ENCODE data around the gene UBE2F.
"Not testable (repeated sequence)": the region's sequence is repeated elsewhere in the genome, so short reads cannot be mapped to it uniquely, and the experiment has no call there.

UBE2F gene

DNA sequence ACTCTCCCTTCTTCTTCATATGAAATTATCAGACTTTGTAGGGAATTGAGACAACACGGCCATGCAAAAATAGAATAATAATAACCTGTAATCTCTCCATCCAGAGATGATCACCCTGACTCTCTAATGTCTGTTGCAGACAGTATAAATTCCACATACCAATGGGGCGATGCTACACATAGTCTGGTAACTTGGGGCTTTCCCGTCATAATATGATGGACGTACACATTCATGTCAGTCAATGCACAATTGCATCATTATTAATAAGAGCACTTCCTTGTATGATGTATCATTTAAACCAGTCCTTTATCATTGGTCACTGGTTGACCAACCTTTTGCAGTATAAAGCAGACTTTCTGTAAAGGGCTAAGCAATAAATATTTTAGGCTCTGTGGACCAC lies 54.5 kb downstream of the UBE2F start:
- DNase-seq (ENCODE audit: low read depth): no peak

DNA sequence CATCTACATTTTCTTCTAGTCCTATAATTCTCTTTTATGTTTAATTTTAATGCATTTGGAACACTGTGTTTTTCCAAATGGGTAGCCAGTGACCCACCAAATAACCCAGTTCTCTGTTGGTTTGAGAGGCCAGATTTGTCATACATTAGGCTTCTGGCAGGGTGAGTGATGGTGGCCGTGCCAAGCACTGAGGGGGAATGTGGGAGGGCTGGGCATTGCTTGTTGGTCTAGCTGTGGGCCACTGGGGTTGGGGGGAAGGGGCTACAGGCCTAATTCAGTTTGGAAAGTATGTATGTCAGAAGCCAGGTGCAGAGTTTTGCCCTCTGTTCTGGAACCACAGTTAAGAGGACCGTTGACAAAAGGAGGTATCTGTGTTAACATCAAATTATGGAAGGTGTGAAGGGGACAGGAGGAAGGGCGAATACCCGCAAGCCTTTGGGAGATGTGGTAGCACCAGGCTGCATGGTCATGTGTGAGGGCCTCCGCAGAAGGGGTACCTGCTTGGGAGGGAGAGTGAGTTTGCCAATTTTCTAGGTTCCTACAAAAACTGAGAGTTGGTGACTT lies 55.9 kb downstream of the UBE2F start:
- DNase-seq (ENCODE audit: low read depth): no peak

DNA sequence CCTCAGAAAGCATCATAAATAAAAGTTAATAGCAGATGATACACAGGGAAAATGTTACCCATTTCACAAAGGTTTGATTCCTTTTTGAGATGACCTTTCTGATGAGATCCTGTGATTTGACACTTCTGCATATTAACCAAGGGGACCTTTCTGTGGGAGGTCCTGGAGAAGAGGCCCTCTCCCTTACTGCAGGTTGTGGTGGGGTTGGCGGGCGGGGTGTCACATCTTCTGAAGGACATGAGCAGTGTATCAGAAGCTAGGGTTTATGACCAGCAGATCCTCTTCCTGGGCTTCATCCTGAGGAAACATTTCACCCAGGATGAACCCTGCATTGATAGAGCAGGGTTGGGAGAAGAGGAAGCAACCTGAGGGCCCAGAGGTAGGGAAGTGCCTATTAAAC lies 56.8 kb downstream of the UBE2F start:
- no peak for DNase-seq (ENCODE audit: low read depth)

DNA sequence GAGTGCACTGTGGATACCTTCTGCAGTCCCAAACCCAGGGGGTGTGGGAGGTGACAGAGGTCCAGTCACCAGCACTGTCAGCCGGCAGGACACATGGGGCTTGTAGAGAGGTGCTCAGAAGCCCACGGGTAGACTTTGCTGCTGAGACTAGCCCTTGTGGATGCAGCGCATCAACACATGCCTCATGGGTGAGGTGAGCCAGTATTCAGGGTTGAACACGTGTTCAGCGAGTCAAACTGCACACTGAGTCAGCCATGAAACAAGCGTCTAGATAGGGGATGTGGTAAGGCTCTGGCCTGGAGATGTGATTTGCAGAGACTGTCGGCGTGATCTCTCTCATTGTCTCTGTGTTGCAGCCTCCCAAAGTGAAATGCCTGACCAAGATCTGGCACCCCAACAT lies 58.2 kb downstream of the UBE2F start:
- no peak for DNase-seq (ENCODE audit: low read depth)

DNA sequence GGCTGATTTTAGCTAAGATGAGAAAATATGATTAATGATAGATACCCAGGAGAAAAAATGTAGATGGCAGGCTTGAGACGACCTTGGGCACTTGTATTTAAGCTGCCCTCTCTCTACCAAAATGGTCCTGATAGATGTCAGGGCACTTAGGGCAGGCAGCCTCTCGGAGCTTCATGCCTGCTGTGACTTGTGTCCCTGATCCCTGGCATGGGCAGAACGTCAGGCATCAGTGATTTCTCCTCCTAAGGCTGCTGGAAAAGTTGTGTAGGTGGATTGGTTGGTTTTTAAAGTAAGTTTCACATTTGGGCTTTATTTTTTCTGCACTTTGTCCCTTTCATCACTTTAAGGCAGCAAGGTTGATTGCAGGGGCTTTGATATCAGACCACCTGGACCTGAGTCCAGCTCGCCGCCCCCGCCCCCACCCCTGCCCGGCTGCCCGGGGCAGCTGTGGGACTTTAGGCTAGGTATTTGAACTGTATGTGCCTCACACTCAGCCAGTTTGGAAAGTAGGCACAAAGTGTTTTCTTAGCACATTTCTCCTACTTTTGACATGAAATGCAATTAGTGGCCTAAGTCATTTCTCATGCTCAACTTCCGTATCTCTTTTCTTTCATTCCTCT lies 59.0 kb downstream of the UBE2F start:
- no peak for DNase-seq (ENCODE audit: low read depth)

DNA sequence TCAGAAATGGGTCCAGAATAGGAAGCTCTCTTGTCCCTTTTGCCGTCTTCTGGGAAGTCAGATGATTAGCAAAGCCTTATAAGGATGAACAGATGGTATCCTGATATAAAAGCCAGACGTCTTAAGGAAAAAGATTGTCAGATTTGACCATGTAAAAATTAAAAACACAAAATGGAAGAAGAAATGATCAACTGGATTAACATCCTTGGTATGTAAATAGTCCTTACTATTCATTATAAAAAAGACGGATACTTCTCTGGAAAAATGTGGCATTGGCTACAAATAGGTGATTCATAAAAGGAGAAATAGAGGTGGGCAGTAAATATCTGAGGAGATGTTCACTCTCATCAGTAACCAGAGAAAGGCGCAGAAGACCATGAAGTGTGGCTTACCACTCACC lies 60.2 kb downstream of the UBE2F start:
- no peak for DNase-seq (ENCODE audit: low read depth)

DNA sequence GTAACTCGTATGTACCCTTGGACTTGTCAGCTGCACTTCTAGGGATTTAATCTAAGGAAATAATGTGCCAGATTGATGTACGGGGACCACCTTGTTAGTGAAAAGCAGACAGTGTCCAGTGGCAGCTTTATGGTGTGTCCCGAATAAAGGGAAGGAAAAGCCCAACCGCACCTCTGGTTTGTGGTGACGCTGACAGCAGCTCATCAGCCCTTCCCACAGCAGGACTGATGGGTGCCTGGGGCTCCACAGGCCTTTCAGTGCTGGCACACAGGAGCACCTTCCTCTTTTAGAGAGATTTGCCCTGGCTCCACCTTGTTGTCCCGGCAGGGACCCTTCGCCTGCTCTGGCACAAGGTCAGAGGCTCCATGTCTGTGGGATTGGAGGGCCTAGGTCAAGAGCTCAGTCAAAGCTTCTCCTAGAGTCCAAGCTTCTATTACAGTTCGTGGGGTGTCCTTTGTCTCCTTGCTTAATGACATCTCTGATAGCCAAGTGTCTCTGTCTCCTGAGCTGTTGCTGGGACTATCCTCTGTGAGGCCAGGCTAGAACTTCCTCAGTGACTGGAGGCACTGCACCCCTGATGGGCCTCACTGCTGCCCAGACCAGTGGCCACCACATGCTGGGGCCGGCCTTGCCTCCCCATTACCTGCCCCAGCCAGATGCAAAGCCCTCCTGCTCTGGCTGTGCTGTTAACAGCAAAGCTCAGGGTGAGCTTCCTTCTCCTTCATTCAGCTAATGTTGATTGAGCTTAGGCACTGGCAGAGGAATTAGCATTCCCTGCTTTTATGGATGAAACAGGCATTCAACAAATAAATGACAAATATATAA lies 61.0 kb downstream of the UBE2F start:
- DNase-seq (ENCODE audit: low read depth): no peak

DNA sequence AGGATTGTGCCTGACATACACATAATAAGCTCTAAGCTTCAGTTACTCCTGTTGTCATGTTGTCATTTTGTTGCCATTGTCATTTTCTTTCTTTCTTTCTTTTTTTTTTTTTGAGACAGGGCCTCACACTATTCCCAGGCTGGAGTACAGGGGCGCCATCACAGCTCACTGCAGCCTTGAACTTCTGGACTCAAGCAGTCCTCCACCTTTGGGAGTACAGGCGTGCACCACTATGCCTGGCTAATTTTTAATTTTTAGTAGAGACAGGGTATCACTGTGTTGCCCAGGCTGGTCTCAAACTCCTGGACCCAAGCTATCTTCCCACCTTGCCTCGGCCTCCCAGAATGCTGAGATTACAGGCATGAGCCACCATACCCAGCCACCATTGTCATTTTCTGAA lies 63.0 kb downstream of the UBE2F start:
- no peak for DNase-seq (ENCODE audit: low read depth)

DNA sequence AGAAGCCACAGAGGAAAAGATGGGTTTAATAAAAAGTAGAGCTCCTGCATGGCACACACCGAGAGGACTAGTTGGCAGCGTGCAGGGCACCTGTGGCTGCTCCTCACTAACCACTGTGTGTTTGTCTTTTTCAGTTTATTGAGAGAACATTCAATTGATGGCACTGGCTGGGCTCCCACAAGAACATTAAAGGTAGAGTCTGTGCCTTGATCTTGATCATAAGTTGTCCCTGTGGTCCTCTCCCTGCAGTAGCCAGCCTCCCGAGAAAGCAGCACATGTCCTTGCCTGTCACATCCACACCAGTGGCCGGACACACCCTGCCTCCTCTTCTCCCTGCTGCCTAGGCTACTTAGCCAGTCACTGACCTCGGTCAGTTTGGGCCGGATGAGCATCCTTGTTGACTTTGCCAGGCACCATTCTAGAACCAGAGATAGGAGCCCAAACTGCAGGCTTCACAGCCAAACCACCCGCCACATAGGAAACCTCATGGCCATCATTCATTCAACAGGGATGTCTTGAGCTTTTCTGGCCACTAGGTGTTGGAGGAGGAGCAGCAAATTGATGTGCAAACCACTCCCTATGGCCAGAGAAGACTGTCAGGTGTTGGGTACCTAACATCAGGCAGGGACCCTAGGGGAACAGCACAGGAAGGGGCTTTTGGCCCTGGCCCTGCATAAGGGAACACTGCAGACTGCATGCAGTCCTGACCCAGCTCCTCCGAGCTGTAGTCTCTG lies 63.8 kb downstream of the UBE2F start:
- DNase-seq (ENCODE audit: low read depth): no peak

DNA sequence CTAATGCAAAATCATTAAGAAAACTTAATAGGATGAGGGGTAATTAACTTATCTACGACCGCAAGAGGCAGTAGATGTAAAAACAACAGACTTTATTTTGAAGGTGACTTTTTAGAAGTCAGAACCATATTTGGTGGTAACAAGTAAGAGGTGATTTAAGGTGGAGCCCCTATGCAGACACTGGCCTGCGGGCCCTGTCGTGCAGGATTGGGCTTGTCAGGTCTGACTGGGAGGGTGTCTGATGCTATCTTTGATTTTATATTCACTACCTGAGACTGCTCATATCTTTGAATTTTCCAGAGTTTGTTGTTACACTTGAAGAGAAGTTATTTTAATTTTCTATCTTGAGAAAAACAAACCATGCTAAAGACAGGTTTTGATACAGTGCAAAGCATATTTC lies 64.9 kb downstream of the UBE2F start:
- no peak for DNase-seq (ENCODE audit: low read depth)

DNA sequence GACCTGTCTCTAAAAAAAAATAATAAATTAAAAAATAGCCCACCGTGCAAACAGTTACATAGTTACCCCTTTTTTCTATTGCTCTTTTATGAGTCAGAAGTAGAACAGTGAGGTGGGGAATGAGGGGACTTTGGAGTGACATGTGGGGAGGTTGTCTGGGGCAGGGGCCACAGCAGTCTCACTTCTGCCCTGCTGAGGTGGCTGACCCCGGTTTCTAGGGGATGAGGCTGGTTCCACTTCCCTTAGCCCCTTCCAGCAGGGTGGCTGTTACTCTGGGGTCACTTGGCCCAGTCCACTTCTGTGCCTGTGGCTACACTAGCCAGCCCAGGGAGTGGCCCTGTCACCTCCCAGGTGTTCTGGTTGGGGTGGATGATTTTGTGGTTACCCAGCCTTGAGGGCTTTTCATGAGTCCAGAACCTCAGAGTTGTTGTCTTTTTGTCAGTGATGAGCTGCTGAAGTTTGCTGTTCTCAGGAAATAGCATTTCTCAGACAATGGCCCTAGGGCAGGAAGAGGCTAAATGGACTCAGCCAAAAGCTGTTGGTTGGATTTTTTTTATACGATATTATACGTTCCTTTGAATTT lies 66.0 kb downstream of the UBE2F start:
- DNase-seq (ENCODE audit: low read depth): no peak

DNA sequence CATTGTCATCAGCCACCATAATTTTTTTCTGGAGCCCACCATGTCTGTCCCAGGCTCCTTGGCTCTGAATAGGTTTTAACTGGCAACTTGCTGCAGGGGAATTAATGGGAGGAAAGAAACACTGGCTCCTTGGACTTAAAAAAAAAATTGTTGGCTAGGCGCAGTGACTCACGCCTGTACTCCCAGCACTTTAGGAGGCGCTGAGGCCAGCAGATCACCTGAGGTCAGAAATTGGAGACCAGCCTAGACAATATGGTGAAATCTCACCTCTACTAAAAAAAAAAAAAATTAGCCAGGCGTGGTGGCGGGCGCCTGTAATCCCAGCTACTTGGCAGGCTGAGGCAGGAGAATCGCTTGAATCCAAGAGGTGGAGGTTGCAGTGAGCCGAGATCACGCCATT lies 67.2 kb downstream of the UBE2F start:
- not testable (repeated sequence) for DNase-seq (ENCODE audit: low read depth)

DNA sequence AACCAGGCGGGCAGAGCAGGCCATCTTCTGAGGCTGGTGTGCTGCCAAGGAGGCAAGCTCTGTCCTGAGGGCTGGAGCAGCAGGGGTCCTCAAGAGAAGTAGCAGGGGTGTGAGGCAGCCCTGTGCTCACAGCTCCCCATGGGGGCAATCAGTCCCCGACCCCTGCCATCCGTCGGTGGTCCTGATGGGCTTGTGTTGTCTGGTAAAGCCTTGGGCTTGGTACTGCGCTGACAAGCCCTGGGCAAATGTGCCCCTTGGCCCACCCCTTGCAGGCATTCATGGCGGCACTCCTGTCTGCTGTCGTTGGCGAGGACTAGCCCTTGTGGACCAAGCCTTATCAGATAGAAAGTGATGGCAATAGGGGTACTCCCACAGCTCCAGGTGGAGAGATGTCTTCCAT lies 71.4 kb downstream of the UBE2F start:
- DNase-seq (ENCODE audit: low read depth): no peak

DNA sequence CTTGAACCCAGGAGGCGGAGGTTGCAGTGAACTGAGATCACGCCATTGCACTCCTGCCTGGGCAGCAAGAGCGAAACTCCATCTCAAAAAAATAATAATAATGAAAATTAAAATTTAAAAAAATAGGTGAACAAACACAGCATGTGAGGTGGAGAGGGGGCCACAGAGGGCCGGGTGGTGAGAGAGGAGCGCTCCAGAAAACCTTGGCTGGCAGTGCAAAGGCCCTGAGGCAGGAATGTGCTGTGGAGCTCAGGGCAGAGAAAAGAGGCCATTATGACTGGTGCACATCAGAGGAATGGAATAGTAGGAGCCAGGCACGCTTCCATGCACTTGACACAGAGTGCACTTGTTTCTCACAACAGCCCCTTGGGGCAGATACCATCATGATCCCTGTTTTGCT lies 72.3 kb downstream of the UBE2F start:
- DNase-seq (ENCODE audit: low read depth): no peak

DNA sequence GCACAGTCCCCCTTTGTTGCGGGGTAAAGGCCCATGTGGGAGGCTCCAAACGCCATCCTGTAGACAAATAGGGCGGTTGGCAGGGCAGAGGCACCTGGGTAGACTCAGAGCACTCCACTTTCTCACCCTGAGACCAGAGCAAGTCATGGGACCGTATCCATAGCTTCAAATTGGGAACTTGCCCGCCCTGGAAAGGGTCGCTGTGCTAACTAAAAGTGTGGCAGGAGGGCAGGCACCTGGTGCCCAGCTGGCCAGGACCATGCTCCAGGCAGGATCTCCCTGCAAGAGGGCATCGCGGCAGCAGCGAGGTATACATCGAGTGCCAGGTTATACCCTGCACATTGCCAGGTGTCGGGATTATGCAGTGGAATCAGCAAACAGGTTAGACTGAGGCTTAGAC lies 73.2 kb downstream of the UBE2F start:
- no peak for DNase-seq (ENCODE audit: low read depth)

DNA sequence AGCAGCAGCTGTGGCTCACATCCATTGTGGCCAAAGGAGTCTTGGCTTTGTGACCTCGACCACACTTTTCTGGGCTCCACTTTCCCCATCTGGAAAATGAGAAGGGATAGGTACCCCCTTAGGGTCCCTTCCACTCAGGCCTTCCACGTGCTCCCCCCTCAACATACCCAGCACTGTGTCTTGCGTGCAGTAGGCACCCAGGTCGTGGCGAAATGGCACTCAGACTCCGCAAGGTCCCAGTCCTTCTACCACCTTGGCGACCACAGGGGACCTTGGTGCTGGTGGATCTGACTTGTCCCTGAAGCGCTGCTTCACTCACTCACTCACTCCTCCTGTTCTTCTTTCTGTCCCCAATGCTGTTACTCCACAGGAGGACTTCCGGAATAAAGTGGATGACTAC lies 74.1 kb downstream of the UBE2F start:
- DNase-seq (ENCODE audit: low read depth): no peak

DNA sequence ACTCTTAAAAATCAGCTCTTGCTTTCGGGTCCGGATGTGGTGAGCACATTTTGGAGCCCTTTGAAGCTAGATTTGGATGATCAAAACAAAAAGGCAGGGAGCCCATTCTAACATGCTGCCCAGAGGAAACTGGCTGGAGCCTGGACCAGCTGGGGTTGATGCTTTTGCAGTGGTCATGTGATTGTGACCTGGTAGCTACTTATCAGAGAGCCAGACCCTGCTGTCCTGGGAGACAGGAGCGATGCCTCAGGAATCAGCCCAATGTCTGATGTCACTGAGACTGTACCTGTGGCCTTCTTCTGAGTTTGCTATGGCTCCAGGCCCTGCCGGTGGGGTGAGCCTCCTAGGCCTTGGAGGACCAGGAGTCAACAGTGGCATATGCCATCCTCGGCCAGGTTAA lies 75.3 kb downstream of the UBE2F start:
- DNase-seq (ENCODE audit: low read depth): no peak

DNA sequence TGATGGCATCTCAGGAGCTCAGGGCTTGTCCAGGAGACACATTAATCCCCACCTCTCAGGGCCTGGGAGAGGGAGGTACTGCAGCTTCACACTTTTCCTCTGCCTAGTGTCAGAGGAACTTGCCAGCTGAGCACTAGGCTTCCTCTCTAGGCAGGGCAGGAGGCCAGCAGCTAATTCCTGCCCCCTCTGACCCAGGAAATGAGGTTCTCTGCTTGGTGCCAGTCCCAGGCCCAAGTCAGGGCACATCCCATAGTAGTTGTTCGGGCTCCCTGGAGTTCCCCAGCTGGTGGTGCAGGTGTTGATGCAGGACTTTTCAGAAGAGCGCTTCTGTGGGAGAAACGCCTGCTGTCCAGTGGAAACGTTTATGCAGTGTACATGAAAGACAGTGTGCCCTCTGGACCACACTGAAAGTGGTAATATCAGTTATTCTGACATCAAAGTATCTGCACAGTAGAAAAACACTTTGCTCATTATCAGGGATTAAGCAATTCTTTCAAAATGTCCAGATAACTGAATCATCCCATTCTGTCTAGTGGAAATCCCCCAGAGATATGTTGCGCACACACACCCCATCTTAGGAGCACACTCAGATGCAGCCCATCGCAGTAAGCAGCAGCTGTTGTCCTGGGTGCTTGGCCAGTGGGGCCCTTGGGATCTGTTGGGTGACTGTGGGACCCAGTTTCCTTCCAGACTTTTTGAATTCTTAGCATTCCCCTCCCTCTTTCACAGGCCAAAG lies 76.2 kb downstream of the UBE2F start:
- DNase-seq (ENCODE audit: low read depth): no peak

DNA sequence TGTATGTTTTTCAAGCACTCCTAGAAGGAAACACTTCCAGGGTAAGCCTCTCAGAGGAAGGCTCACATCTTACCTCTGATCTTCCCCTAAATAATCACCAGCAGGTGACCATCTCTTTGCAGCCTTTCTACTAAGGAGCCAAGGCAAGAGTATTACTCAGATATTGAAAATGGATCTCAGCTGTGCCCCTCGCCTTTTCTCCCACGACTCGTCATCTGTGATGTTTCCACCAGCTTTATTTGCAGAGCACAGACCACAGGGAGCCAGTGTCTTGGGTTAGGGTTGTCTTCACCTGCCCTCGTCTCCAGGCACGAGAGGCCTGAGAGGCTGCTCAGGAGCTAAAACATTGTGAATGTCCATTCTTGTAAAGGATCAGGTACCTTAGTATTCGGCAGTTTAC lies 77.0 kb downstream of the UBE2F start:
- DNase-seq (ENCODE audit: low read depth): no peak

DNA sequence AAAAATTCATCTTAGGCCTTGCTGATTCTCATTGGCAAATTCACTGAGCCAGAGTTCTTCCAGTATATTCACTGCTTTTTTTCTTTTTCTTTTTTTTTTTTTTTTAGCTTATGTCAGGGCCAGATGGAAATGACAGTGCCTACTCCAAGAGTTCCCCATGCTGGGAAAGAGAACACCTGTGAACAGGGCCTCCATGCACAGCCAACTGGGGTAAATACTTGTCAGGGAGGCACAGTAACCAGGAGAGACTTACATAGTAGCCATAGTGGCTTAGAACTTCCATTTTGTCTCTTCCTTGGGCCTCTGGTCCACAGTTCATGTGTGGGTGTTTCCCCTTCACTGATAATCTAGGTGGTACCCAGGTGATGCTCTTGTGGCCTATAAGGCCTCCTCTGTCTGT lies 78.8 kb downstream of the UBE2F start:
- no peak for DNase-seq (ENCODE audit: low read depth)

DNA sequence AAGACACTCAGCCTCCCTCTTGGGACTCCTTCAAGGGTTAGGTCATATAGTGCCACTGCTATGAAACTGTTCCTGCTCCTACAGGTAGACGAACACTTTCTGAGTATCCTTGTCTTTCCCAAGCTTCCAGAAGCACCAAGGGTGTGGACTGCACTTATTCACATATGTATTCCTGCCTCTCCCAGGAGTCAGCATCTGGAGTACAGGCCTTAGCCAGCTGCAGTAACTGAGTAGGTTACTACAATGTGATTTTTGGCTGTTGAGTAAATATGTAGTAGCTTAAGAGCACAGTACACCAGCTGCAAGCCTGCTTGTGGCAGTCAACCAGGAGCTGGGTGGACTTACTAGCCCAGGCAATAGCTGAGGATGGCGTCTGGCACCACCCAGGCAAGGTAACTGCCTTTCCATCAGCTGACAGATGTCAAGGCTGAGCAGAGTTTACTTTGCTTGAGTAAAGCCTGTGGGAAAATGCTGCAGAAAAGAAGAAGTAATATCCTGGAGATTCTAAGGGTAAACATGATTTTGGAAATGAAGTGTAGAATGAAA lies 80.0 kb downstream of the UBE2F start:
- no peak for DNase-seq (ENCODE audit: low read depth)

Data from fibroblast of gingiva (primary cell).